Loucy (cell line): ENCODE data around the gene TRIL.

Experiments
- H2AFZ ChIP-seq: fragments of 200-600 bp; sonication (generic); 2 replicates; pipeline ENCODE4 v1.6.0; 2016; ENCODE audit warnings: antibody characterized with exemption, mild to moderate bottlenecking, low read length, moderate library complexity
- H3F3A ChIP-seq: fragments of 200-600 bp; 2 replicates; pipeline ENCODE4 v1.6.0; 2016; ENCODE audit warnings: antibody characterized with exemption, low read depth, mild to moderate bottlenecking
- H3K27me3 ChIP-seq: fragments of 200-600 bp; sonication (generic); 2 replicates; pipeline ENCODE4 v1.6.1; 2014; ENCODE audit warnings: low read length, mild to moderate bottlenecking; ENCODE audit not compliant: insufficient read depth, poor library complexity, severe bottlenecking
- H3K36me3 ChIP-seq: fragments of 200-600 bp; sonication (generic); 2 replicates; pipeline ENCODE4 v1.6.1; 2016; ENCODE audit warnings: low read length; ENCODE audit not compliant: insufficient read depth
- H3K4me1 ChIP-seq: fragments of 200-600 bp; sonication (generic); 2 replicates; pipeline ENCODE4 v1.5.1; 2014; ENCODE audit warnings: low read length, mild to moderate bottlenecking; ENCODE audit not compliant: insufficient read depth, poor library complexity, severe bottlenecking
- H3K4me2 ChIP-seq: fragments of 200-600 bp; sonication (generic); 2 replicates; pipeline ENCODE4 v1.6.0; 2014; ENCODE audit warnings: antibody characterized with exemption, low read length, low read depth, mild to moderate bottlenecking; ENCODE audit not compliant: poor library complexity, severe bottlenecking
- H3K4me3 ChIP-seq: fragments of 200-600 bp; sonication (generic); 2 replicates; pipeline ENCODE4 v1.5.1; 2014; ENCODE audit warnings: low read length, mild to moderate bottlenecking, mixed read lengths; ENCODE audit not compliant: poor library complexity, severe bottlenecking
- H3K79me2 ChIP-seq: fragments of 200-600 bp; sonication (generic); 2 replicates; pipeline ENCODE4 v1.6.1; 2014; ENCODE audit warnings: low read length; ENCODE audit not compliant: insufficient read depth
- H3K9ac ChIP-seq: fragments of 200-600 bp; sonication (generic); 2 replicates; pipeline ENCODE4 v1.6.0; 2014; ENCODE audit warnings: mild to moderate bottlenecking, low read depth, low read length, moderate library complexity; ENCODE audit not compliant: poor library complexity, severe bottlenecking
- H3K9me2 ChIP-seq: fragments of 200-600 bp; sonication (generic); replicated peaks from 2 replicates; pipeline ENCODE4 v1.6.1; 2016; ENCODE audit warnings: low read depth, low read length, mixed read lengths
- H3K9me3 ChIP-seq: fragments of 200-600 bp; sonication (generic); 2 replicates; pipeline ENCODE4 v1.6.1; 2014; ENCODE audit warnings: mild to moderate bottlenecking, antibody characterized with exemption, low read length, low read depth; ENCODE audit not compliant: insufficient read depth
- H4K20me1 ChIP-seq: fragments of 200-600 bp; sonication (generic); 2 replicates; pipeline ENCODE4 v1.6.0; 2014; ENCODE audit warnings: antibody characterized with exemption, low read length, mild to moderate bottlenecking; ENCODE audit not compliant: insufficient read depth, poor library complexity, severe bottlenecking
- CTCF ChIP-seq: fragments of 200-600 bp; sonication (generic); conservative IDR thresholded peaks from 2 replicates; pipeline ENCODE4 v1.5.1; 2014; ENCODE audit warnings: mild to moderate bottlenecking, antibody characterized with exemption, low read length
- EZH2phosphoT487 ChIP-seq: fragments of 200-600 bp; IDR thresholded peaks from 2 replicates; pipeline ENCODE4 v1.6.1; 2018; ENCODE audit warnings: antibody characterized with exemption, mild to moderate bottlenecking, moderate library complexity, borderline replicate concordance

TRIL gene

DNA sequence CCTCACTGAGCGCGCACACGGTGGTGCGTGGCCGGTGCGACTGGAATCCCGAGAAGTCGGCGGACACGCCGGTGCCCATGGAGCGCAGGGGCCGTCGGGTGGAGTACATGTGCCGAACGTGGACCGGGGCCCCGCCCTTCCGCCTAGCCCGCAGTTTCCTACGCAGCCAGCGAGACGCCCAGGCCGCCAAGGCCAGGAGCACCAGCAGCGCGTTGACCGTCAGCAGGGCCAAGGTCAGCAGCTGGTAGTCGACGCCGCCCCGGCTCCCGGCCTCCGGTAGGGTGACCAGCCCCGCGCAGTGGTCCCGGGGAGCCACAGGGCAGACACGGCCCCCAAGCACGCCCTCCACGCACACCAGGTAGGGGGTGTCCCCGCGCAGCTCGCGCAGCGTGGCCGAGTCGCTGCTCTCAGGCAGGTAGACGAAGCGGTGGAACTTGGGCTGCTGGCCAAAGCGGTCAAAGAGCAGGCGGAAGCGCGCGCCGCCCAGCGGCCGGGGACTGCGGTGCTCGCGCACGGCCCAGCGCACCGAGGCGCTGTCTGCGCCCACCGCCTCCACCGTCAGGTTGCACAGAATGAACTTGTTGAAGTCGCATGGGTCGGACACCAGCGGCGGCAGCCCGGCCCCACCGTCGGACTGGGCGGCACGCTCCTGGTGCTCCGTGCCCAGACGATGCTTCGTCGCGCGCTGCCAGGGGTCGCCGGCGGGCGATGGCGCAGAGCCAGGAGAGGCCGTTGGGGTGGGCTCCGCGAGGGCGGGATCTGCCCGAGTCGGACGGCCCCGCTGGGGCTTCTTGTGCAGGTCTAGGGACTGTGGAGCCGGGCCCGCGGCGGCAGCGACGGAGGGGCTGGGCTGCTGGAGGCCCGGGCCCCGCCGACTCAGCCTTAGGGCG lies 2.2 kb downstream of the TRIL start:
- Histone ChIP-seq H3K4me2 (no peak overlapping the region), H3K9ac (no peak overlapping the region), H4K20me1 (no peaks in the 10 kb centered on the region), H3K27me3 (no peaks in the 10 kb centered on the region), H3K4me3 (no peak overlapping the region), H3K36me3 (no peaks in the 10 kb centered on the region), H2AFZ (no peak overlapping the region), H3K79me2 (no peaks in the 10 kb centered on the region), H3K9me3 (no peaks in the 10 kb centered on the region), H3K9me2 (no peaks in the 10 kb centered on the region), H3F3A (0 out of 2 replicates have a peak, but pooled peaks cover 4% of the 10 kb centered on the region), H3K4me1 (peaks cover 16% of the 10 kb centered on the region)
- TF ChIP-seq CTCF (no peak), EZH2phosphoT487 (no peak)

- TF ChIP-seq CTCF, result no peak
- no peak for TF ChIP-seq EZH2phosphoT487
- Histone ChIP-seq H3K4me2 (no peak overlapping the region), H3K9me3 (no peaks in the 10 kb centered on the region), H3K9me2 (no peaks in the 10 kb centered on the region), H3K9ac (no peak overlapping the region), H3K27me3 (no peaks in the 10 kb centered on the region), H3F3A (0 out of 2 replicates have a peak, but pooled peaks cover 4% of the 10 kb centered on the region), H3K36me3 (no peaks in the 10 kb centered on the region), H3K4me1 (peaks cover 16% of the 10 kb centered on the region), H3K4me3 (no peak overlapping the region), H4K20me1 (no peaks in the 10 kb centered on the region), H2AFZ (no peak overlapping the region), H3K79me2 (no peaks in the 10 kb centered on the region)
These were observed 2.8 kb downstream of the TRIL start for GRCh38 chr7:28955356-28955717.

DNA sequence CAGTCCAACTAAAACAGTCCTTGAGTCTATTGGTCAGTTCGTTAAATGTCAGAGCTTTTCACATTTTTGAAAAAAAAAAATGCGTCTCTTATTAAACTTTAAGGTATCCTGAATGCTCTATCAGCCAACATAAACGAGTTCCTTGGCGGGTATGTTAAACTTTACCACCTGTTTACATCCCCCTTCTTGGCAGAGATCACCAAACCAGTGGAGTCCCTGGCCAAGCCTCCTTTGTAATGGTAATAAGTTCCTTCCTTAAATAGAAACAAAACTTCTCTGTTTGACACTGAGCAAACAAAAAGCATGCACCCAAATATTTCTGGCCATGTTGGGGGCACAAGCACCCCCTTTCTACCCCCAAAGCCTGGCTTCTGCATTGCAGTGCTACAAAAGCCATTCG lies 3.2 kb downstream of the TRIL start:
- H3K9ac ChIP-seq, result no peak overlapping the region
- H3K9me2 ChIP-seq, result no peaks in the 10 kb centered on the region
- H3K4me1 ChIP-seq, result peaks cover 16% of the 10 kb centered on the region
- TF ChIP-seq EZH2phosphoT487 (no peak), CTCF (no peak)
- no peak overlapping the region for H3K4me2 ChIP-seq
- H4K20me1 ChIP-seq, result no peaks in the 10 kb centered on the region
- H3F3A ChIP-seq, result 0 out of 2 replicates have a peak, but pooled peaks cover 4% of the 10 kb centered on the region
- H3K4me3 ChIP-seq, result no peak overlapping the region
- no peaks in the 10 kb centered on the region for H3K79me2 ChIP-seq
- H2AFZ ChIP-seq, result no peak overlapping the region
- H3K9me3 ChIP-seq, result no peaks in the 10 kb centered on the region
- no peaks in the 10 kb centered on the region for H3K27me3 ChIP-seq
- H3K36me3 ChIP-seq, result no peaks in the 10 kb centered on the region
